PFSK-1 (cell line): Measurements from ENCODE around the gene GPD1L.

Experiments used
- POLR2AphosphoS5 ChIP-seq: IDR thresholded peaks from 2 replicates; pipeline ENCODE4 v1.6.1; 2012; ENCODE audit warnings: low read depth, mild to moderate bottlenecking, control low read depth, low read length, moderate library complexity
- SIN3A ChIP-seq: IDR thresholded peaks from 2 replicates; pipeline ENCODE4 v1.6.1; 2012; ENCODE audit warnings: mild to moderate bottlenecking, low read length, moderate library complexity, borderline replicate concordance; ENCODE audit not compliant: insufficient read depth
- TAF1 ChIP-seq: IDR thresholded peaks from 2 replicates; pipeline ENCODE4 v1.6.1; 2012; ENCODE audit warnings: low read length, control low read depth, borderline replicate concordance; ENCODE audit not compliant: insufficient read depth
- TF ChIP-seq, protein P1 (sequence below), 2 experiments: IDR thresholded peaks; 2 replicates each; pipeline versions ENCODE4 v1.6.1 to v1.8.0; 2011 to 2012; ENCODE audit warnings: low read depth in 2 of 2, low read length in 2 of 2, control low read depth in 1 of 2, inconsistent platforms in 1 of 2, mild to moderate bottlenecking in 1 of 2, moderate library complexity in 1 of 2; ENCODE audit not compliant: insufficient read depth in 1 of 2

DNA sequence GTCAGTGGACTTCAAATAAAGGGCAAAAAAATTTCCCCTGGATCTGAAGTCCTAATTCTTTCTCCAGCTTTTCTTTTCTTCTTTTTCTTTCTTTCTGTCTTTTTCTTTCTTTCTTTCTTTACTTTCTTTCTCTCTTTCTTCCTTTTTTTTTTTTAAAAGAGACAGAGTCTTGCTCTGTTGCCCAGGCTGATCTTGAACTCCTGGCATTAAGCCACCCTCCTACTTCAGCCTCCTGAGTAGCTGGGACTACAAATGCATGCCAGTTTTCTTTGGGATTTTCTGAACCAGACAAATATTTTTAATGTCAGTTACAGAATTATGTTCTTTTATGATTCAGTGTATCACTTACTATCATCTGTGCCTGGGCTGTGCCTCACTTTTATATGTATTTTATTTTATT is 86.7 kb downstream of the GPD1L start:
- TF ChIP-seq TAF1 (no peak), SIN3A (no peak), POLR2AphosphoS5 (no peak)
- TF ChIP-seq, protein P1, sequence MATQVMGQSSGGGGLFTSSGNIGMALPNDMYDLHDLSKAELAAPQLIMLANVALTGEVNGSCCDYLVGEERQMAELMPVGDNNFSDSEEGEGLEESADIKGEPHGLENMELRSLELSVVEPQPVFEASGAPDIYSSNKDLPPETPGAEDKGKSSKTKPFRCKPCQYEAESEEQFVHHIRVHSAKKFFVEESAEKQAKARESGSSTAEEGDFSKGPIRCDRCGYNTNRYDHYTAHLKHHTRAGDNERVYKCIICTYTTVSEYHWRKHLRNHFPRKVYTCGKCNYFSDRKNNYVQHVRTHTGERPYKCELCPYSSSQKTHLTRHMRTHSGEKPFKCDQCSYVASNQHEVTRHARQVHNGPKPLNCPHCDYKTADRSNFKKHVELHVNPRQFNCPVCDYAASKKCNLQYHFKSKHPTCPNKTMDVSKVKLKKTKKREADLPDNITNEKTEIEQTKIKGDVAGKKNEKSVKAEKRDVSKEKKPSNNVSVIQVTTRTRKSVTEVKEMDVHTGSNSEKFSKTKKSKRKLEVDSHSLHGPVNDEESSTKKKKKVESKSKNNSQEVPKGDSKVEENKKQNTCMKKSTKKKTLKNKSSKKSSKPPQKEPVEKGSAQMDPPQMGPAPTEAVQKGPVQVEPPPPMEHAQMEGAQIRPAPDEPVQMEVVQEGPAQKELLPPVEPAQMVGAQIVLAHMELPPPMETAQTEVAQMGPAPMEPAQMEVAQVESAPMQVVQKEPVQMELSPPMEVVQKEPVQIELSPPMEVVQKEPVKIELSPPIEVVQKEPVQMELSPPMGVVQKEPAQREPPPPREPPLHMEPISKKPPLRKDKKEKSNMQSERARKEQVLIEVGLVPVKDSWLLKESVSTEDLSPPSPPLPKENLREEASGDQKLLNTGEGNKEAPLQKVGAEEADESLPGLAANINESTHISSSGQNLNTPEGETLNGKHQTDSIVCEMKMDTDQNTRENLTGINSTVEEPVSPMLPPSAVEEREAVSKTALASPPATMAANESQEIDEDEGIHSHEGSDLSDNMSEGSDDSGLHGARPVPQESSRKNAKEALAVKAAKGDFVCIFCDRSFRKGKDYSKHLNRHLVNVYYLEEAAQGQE (IDR thresholded peaks at IDR 0.05; ENCODE audit: insufficient read depth in 1 of 2, low read depth in 2 of 2, low read length in 2 of 2) = no peak
